ENCODE measurements around the gene NEK8.
"Not testable (repeated sequence)": the region's sequence is repeated elsewhere in the genome, so short reads cannot be mapped to it uniquely, and the experiment has no call there.

The NEK8 gene

DNA sequence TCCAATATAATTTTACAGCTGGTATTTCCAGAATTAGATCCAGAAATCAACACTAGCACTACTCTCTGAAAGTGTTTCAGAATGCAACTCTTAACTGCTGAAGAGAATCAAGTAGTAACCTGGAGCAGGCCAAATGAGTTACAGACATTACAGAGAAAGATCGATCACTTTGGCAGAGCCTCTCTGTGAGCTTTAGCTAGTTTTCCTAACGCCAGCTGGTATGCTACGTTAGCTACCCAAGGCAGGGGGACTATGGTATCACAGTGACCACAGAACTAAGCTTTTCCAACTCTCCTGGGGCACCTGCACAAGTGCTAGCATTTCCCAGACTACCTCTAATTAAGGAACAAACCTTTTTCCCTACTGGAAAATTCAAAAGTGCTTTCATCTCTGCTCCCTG lies 45.6 kb downstream of the NEK8 start:
- no peak for DNase-seq

DNA sequence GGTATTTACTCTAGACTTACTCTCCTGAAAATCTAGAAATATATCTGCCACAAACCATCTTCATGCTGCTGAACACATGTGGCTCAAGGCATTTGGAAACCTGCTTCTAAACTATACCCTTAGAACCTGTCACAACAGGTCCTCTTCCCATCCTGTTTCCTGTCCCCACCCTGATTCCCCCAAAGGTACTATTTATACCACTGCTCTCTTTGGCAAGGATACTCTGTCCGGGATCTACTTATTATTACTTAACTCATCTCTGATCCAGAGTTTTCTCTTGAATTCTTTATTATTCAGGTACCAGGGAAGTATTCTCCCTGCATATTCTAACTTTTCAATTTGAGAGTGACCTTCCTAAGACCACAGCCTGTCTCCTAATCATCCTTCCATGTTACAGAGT lies 48.6 kb downstream of the NEK8 start:
- DNase-seq: no peak

DNA sequence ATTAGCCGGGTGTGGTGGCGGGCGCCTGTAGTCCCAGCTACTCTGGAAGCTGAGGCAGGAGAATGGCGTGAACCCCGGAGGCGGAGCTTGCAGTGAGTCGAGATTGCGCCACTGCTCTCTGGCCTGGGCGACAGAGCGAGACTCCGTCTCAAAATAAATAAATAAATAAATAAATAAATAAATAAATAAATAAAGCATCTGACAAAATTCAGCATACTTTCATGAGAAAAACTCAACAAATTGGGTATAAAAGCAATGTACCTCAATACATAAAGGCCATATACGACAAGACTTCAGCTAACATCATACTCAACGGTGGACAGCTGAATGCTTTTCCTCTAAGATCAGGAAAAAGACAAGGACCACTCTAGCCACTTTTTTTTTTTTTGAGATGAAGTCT lies 51.0 kb downstream of the NEK8 start:
- DNase-seq: not testable (repeated sequence)

DNA sequence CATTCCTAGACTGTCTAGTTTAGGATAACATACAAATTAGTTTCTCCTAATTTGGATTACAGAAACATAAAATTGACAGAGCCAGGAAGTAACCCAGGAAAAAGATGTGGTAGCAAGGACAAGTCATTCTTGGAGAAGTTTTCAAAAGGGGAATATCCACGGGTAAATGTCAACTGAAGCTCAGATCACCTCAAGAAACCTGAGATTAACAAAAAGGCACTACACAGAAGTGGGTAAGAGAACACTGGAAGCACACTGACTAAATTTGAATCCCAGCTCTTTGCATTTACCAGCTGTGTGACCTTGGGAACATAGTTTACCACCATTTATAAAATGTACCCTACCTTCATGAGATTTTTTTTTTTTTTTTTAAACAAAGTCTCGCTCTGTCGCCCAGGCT lies 54.6 kb downstream of the NEK8 start:
- DNase-seq: no peak

DNA sequence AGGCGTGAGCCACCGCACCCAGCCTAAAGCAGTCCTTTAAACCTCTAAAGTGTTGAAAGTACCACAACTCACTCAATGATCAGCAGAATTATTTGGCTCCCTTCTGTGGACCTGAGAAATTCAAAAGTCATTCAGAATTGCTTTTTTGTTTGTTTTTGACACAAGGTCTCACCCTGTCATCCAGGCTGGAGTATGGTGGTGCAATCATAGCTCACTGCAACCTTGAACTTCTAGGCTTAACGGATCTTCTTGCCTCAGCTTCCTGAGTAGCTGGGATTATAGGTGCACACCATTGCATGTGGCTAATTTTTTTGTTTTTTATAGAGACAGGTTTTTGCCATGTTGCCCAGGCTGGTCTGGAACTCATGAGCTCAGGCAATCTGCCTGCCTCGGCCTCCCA lies 59.5 kb downstream of the NEK8 start:
- DNase-seq: no peak
